Measurements from ENCODE around the gene RFTN2. TPM values are rescaled to one million over a fixed set of nuclear protein-coding genes. Genes with fewer than 3 reads are reported as not detected.
A peak's percentile ranks its signal among the peaks of the same experiment; 100 is the strongest.

Gene RFTN2
- total RNA-seq, 1 donor from 2014 or later = 8.2 TPM

GRCh38 chr2:197673606-197674005, 1.8 kb downstream of the RFTN2 start:
- Histone ChIP-seq H2AFZ (replicated peaks) (peak overlapping the region; percentile 23), H3K4me3 (peak overlapping the region; percentile 18), H3K79me2 (ENCODE audit: low read depth) (no peaks in the 10 kb centered on the region), H3K36me3 (no peaks in the 10 kb centered on the region), H3K27me3 (no peaks in the 10 kb centered on the region), H3K4me2 (peak overlapping the region; percentile 74), H4K20me1 (ENCODE audit: low read depth) (no peaks in the 10 kb centered on the region), H3K4me1 (peaks cover 31% of the 10 kb centered on the region), H3K9me3 (ENCODE audit: low read depth) (no peaks in the 10 kb centered on the region), H3K9ac (no peak overlapping the region), H3F3A (ENCODE audit: low read depth) (peaks cover 11% of the 10 kb centered on the region), H3K27ac (peak overlapping the region; percentile 13)
- no peak for TF ChIP-seq EZH2phosphoT487 (IDR thresholded peaks at IDR 0.05)
- no peak for TF ChIP-seq EZH2 (IDR thresholded peaks at IDR 0.05)
- no peak for TF ChIP-seq CTCF (IDR thresholded peaks at IDR 0.05)
- Mint-ChIP-seq H3K27me3 (ENCODE audit: insufficient read depth, low read depth) (no peaks in the 10 kb centered on the region), H3K4me1 (peaks cover 38% of the 10 kb centered on the region), H3K36me3 (peaks cover 23% of the 10 kb centered on the region), H3K27ac (peak overlapping the region; percentile 22), H3K9me3 (peaks cover 21% of the 10 kb centered on the region), H3K4me3 (peak overlapping the region; percentile 83)
- no peak for DNase-seq (ENCODE audit: low spot score)

GRCh38 chr2:197673106-197673505, 2.3 kb downstream of the RFTN2 start:
- Mint-ChIP-seq H3K4me3 (peak overlapping the region; percentile 83), H3K27me3 (ENCODE audit: insufficient read depth, low read depth) (no peaks in the 10 kb centered on the region), H3K36me3 (peaks cover 24% of the 10 kb centered on the region), H3K4me1 (peaks cover 36% of the 10 kb centered on the region), H3K9me3 (peaks cover 22% of the 10 kb centered on the region), H3K27ac (peak overlapping the region; percentile 52)
- Histone ChIP-seq H3K4me1 (peaks cover 31% of the 10 kb centered on the region), H4K20me1 (ENCODE audit: low read depth) (no peaks in the 10 kb centered on the region), H3F3A (ENCODE audit: low read depth) (peaks cover 11% of the 10 kb centered on the region), H3K9ac (no peak overlapping the region), H3K9me3 (ENCODE audit: low read depth) (no peaks in the 10 kb centered on the region), H3K4me3 (peak overlapping the region; percentile 18), H3K4me2 (peak overlapping the region; percentile 74), H3K79me2 (ENCODE audit: low read depth) (no peaks in the 10 kb centered on the region), H3K27ac (no peak overlapping the region), H3K27me3 (no peaks in the 10 kb centered on the region), H2AFZ (replicated peaks) (peak overlapping the region; percentile 23), H3K36me3 (no peaks in the 10 kb centered on the region)
- no peak for TF ChIP-seq EZH2phosphoT487 (IDR thresholded peaks at IDR 0.05)
- peak; percentile 31 for DNase-seq (ENCODE audit: low spot score)

- H3K27ac ChIP-seq = no peak overlapping the region
Observed at GRCh38 chr2:197672371-197672893, 3.0 kb downstream of the RFTN2 start.

More at GRCh38 chr2:197672371-197672893, 3.0 kb downstream of the RFTN2 start:
- Histone ChIP-seq H3K36me3 (no peaks in the 10 kb centered on the region), H3K4me2 (no peak overlapping the region), H3F3A (ENCODE audit: low read depth) (peaks cover 11% of the 10 kb centered on the region), H3K4me1 (peaks cover 31% of the 10 kb centered on the region), H3K4me3 (no peak overlapping the region), H3K9me3 (ENCODE audit: low read depth) (no peaks in the 10 kb centered on the region), H2AFZ (replicated peaks) (no peak overlapping the region), H4K20me1 (ENCODE audit: low read depth) (no peaks in the 10 kb centered on the region), H3K9ac (no peak overlapping the region), H3K27me3 (no peaks in the 10 kb centered on the region), H3K79me2 (ENCODE audit: low read depth) (no peaks in the 10 kb centered on the region)
- DNase-seq (ENCODE audit: low spot score) = no peak
- Mint-ChIP-seq H3K27me3 (ENCODE audit: insufficient read depth, low read depth) (no peaks in the 10 kb centered on the region), H3K4me3 (peak overlapping the region; percentile 83), H3K36me3 (peaks cover 30% of the 10 kb centered on the region), H3K27ac (peak overlapping the region; percentile 52), H3K9me3 (peaks cover 28% of the 10 kb centered on the region), H3K4me1 (peaks cover 29% of the 10 kb centered on the region)
- no peak for TF ChIP-seq CTCF (IDR thresholded peaks at IDR 0.05)
